DMS79 (cell line): ENCODE measurements around the gene LDLRAD3.
"Not testable (repeated sequence)": the region's sequence is repeated elsewhere in the genome, so short reads cannot be mapped to it uniquely, and the experiment has no call there.

ENCODE experiments used
- DNase-seq: peaks from one replicate; lab custom pipeline; 2025; lab: John Stamatoyannopoulos, UW

The LDLRAD3 gene

GRCh38 chr11:36019005-36019596 is 75.2 kb downstream of the LDLRAD3 start:
- no peak for DNase-seq

- DNase-seq: no peak
These were observed 75.9 kb downstream of the LDLRAD3 start for GRCh38 chr11:36019722-36020121.

- peak; percentile 89 for DNase-seq
These were observed 79.0 kb downstream of the LDLRAD3 start for GRCh38 chr11:36022882-36023281.

GRCh38 chr11:36023922-36024321 is 80.1 kb downstream of the LDLRAD3 start:
- no peak for DNase-seq

- DNase-seq: no peak
These were observed 80.9 kb downstream of the LDLRAD3 start for GRCh38 chr11:36024716-36025115.

GRCh38 chr11:36026315-36026968 is 82.6 kb downstream of the LDLRAD3 start:
- no peak for DNase-seq

- no peak for DNase-seq
These were observed 83.9 kb downstream of the LDLRAD3 start for GRCh38 chr11:36027731-36028130.

GRCh38 chr11:36029616-36030015 is 85.8 kb downstream of the LDLRAD3 start:
- DNase-seq: no peak

- DNase-seq: no peak
These were observed 86.9 kb downstream of the LDLRAD3 start for GRCh38 chr11:36030731-36031281.

GRCh38 chr11:36033082-36033751 is 89.4 kb downstream of the LDLRAD3 start:
- no peak for DNase-seq

GRCh38 chr11:36033936-36034335 is 90.1 kb downstream of the LDLRAD3 start:
- no peak for DNase-seq

- DNase-seq: no peak
These were observed 90.9 kb downstream of the LDLRAD3 start for GRCh38 chr11:36034551-36035331.

- DNase-seq: no peak
These were observed 91.6 kb downstream of the LDLRAD3 start for GRCh38 chr11:36035454-36035853.

- no peak for DNase-seq
These were observed 92.1 kb downstream of the LDLRAD3 start for GRCh38 chr11:36035999-36036398.

GRCh38 chr11:36037031-36037430 is 93.2 kb downstream of the LDLRAD3 start:
- no peak for DNase-seq

- DNase-seq: no peak
These were observed 94.7 kb downstream of the LDLRAD3 start for GRCh38 chr11:36038541-36038940.

- no peak for DNase-seq
These were observed 95.6 kb downstream of the LDLRAD3 start for GRCh38 chr11:36039471-36039870.

- no peak for DNase-seq
These were observed 98.2 kb downstream of the LDLRAD3 start for GRCh38 chr11:36041988-36042611.

GRCh38 chr11:36044636-36045035 is 100.8 kb downstream of the LDLRAD3 start:
- peak; percentile 79 for DNase-seq

GRCh38 chr11:36045945-36046344 is 102.1 kb downstream of the LDLRAD3 start:
- not testable (repeated sequence) for DNase-seq

GRCh38 chr11:36046932-36047331 is 103.1 kb downstream of the LDLRAD3 start:
- no peak for DNase-seq

GRCh38 chr11:36047344-36047743 is 103.5 kb downstream of the LDLRAD3 start:
- no peak for DNase-seq
